Endothelial cell of umbilical vein (primary cell): ENCODE results near the gene EDN2.

ENCODE experiments used
- CTCF ChIP-seq, 2 donors: IDR thresholded peaks; 1 replicate in 1 of 2; 2 replicates in 1 of 2; pipeline ENCODE4 v1.5.1; 2011; ENCODE audit warnings: low read length in 2 of 2, mild to moderate bottlenecking in 2 of 2, moderate library complexity in 2 of 2, control low read depth in 1 of 2, inconsistent platforms in 1 of 2, low read depth in 1 of 2; ENCODE audit not compliant: insufficient read depth in 1 of 2; ENCODE audit errors: extremely low read depth in 1 of 2
- EZH2 ChIP-seq: IDR thresholded peaks from 2 replicates; pipeline ENCODE4 v1.6.1; 2012; ENCODE audit warnings: borderline replicate concordance, low read depth, mild to moderate bottlenecking, moderate library complexity, low read length, inconsistent platforms; ENCODE audit not compliant: severe bottlenecking
- JUN ChIP-seq: IDR thresholded peaks from 2 replicates; pipeline ENCODE4 v1.6.1; 2011; ENCODE audit warnings: borderline replicate concordance, low read depth; ENCODE audit not compliant: insufficient read length, insufficient read depth
- POLR2A ChIP-seq: IDR thresholded peaks from 2 replicates; pipeline ENCODE4 v1.6.1; 2012; ENCODE audit warnings: low read depth, mild to moderate bottlenecking, control low read depth, low read length
- POLR2AphosphoS5 ChIP-seq: IDR thresholded peaks from 2 replicates; pipeline ENCODE4 v1.6.1; 2012; ENCODE audit warnings: low read depth, mild to moderate bottlenecking, control low read depth, low read length, moderate library complexity; ENCODE audit not compliant: insufficient read depth

- TF ChIP-seq POLR2AphosphoS5 (no peak), EZH2 (no peak), JUN (no peak), CTCF (IDR thresholded peaks at IDR 0.05; ENCODE audit: extremely low read depth in 1 of 2, insufficient read depth in 1 of 2, low read depth in 1 of 2, low read length in 2 of 2) (no peak), POLR2A (no peak)
Measured at GRCh38 chr1:41454406-41454805, 30.1 kb downstream of the EDN2 start.
